Coronary artery (tissue), 2 donors: ENCODE data around the gene MRPS21.

Source experiments
- DNase-seq: peaks from one replicate; pipeline ENCODE4 v3.0.0-alpha.2; 2017; ENCODE audit warnings: low spot score
- H3K27ac ChIP-seq, 2 donors: fragments of 200-600 bp; sonication (generic); one replicate each; pipeline ENCODE4 v1.5.1; 2016 to 2019
- H3K4me3 ChIP-seq: fragments of 200-600 bp; sonication (generic); 2 replicates; pipeline ENCODE4 v1.5.1; 2016; ENCODE audit warnings: mild to moderate bottlenecking, moderate library complexity
- CTCF ChIP-seq: fragments of 200-600 bp; sonication (generic); IDR thresholded peaks from one replicate; pipeline ENCODE4 v1.5.1; 2019; ENCODE audit warnings: antibody characterized with exemption

The MRPS21 gene

DNA sequence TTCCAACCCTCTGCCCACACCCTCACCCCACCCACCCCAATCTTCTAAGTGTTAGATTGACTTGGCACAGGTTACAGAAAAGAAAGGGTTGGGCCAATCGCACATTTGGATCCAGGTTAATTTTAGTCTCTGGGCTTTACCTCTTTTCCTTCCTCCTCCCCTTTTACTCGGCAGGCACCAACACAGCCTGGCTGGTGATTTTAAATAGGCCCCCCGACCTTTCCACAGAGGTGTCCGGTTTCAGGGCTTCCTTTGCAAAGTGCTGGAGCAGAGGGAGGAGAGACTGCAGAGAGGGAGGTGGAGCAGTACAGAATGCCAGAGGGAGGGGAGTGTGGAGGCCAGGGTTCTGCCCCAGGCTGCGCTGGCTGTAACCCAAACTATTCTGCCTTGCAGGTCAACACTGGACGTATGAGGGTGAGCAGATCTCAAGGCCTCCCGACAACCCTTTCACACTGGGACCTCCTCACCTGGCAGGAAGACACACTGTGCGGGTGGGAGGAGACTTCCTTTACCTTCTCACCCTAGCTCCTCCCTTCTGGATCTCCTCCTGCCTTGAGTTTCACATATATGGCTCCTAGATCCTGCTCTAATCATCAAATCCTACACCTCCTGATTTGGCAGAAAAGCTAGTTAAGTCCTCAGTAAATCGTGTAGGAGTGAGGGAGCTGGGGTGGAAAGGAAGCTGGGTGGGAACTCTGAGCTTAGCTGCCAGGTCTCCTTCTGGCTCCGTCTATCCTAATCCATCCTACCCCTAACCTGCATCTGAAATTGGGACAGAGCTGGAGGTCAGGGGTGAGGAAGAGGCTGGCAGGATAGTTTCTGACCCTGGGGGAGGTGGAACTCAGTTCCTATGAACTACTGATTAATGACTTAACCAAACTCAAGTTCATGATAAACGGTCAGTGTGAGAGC, 33.6 kb upstream of the MRPS21 start:
- H3K27ac ChIP-seq: no peak overlapping the region
- no peak overlapping the region for H3K4me3 ChIP-seq
- no peak for DNase-seq
- TF ChIP-seq CTCF: no peak

DNA sequence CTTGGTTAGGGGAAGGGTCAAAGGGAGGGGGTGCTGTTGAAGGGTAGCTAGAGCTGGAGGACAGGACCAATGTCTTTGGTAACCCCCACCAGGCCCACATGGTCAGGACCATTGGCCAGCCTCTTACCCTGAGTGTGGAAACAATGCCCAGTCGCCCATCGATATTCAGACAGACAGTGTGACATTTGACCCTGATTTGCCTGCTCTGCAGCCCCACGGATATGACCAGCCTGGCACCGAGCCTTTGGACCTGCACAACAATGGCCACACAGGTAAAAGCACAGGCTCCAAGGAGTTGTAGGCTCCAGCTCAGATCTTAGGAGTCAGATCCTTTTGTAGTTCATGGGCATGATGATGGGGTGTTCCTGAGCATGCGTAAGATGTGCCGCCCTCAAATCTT, 32.3 kb upstream of the MRPS21 start:
- DNase-seq: no peak
- Histone ChIP-seq H3K4me3 (no peak overlapping the region), H3K27ac (no peak overlapping the region)
- TF ChIP-seq CTCF: no peak

DNA sequence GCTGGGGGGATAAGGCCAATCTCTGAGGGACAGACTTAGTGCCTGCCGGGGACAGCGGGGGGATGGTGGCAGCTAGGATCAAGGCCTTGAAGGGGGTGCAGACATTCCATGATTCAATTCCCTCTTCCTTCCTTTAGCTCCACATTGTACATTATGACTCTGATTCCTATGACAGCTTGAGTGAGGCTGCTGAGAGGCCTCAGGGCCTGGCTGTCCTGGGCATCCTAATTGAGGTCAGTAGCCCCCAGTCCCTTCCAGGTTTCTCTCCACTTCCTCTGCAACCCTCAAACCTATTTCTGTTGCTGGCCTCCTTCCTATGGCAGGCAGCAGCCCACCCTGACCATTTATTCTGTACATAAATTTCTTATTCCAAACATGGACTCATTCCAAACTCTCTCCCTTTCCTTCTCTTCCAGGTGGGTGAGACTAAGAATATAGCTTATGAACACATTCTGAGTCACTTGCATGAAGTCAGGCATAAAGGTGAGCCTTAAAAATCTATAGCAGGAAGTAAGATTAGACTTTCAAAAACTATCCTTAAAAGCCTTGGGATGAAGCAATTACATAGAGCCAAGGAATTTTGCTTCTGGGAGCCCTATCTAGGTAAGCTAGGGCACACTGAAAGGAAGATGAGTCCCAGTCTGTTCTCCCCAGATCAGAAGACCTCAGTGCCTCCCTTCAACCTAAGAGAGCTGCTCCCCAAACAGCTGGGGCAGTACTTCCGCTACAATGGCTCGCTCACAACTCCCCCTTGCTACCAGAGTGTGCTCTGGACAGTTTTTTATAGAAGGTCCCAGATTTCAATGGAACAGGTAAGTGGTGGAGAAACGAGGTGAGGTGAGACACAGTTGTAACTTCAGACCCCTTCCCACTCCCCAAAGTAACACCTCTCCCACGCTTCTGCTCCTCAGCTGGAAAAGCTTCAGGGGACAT, 31.0 kb upstream of the MRPS21 start:
- no peak for DNase-seq
- Histone ChIP-seq H3K4me3 (no peak overlapping the region), H3K27ac (no peak overlapping the region)
- no peak for TF ChIP-seq CTCF

DNA sequence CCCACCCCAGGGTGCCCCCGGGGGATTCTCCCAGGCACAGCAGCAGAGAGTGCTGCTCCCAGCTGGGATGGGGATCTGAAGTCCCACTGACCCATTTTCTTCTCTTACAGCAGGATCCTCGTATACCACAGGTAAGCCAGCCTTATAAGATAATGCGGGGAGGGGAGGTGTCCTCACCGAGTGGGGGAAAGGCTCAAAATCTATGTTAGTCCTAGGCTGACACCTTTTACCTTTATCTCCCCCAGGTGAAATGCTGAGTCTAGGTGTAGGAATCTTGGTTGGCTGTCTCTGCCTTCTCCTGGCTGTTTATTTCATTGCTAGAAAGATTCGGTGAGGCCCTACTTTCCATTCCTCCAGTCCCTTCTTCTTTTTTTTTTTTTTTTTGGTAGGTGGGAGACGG, 30.1 kb upstream of the MRPS21 start:
- H3K27ac ChIP-seq: no peak overlapping the region
- no peak for TF ChIP-seq CTCF
- no peak for DNase-seq
- no peak overlapping the region for H3K4me3 ChIP-seq

DNA sequence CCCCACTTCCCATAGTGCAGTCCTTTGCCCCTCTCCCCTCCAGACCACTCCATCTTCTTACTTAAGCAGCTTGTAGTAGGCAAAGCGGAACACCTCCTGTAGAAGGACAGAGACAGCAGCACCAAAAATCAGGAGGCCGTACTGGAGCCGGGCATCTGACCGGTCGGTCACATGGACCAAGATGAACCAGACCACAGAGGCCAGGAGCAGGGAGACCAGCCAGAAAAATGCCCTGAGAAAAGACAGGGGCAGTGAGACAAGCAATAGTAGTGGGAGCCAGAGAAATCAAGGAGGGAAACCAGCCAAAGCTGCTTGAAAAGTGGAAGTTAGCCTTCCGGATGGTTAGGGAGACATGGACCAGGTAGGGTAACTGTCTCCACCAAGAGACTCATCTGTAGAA, 25.8 kb upstream of the MRPS21 start:
- H3K27ac ChIP-seq: peak overlapping the region; percentile 87 to 94
- DNase-seq: no peak
- TF ChIP-seq CTCF: no peak
- peak overlapping the region; percentile 93 for H3K4me3 ChIP-seq

DNA sequence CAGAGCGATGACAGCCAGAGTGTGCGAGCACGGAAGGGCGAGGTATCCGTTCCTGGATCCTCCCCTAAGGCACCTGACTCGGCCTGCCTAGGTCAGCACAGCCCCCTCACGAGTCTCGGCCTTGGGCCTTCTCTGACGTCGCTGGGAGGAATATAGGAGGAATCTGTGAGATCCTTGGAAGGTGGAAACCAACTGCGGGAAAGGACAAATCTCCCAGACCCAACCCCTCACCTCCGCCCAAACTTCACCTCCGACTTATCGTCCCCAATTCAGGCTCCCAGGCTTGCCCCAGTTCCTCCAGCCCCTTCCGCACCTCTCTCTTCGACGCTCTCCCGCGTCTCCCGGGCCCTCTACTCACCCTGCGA, 25.3 kb upstream of the MRPS21 start:
- no peak for DNase-seq
- Histone ChIP-seq H3K27ac (peak overlapping the region; percentile 87 to 94), H3K4me3 (peak overlapping the region; percentile 93)
- TF ChIP-seq CTCF: no peak
